NCI-H2196 (cell line): ENCODE data around the gene EXOC8.

Experiments used
- DNase-seq: peaks from one replicate; lab custom pipeline; 2025; ENCODE audit not compliant: unreplicated experiment; lab: John Stamatoyannopoulos, UW

The EXOC8 gene

DNA sequence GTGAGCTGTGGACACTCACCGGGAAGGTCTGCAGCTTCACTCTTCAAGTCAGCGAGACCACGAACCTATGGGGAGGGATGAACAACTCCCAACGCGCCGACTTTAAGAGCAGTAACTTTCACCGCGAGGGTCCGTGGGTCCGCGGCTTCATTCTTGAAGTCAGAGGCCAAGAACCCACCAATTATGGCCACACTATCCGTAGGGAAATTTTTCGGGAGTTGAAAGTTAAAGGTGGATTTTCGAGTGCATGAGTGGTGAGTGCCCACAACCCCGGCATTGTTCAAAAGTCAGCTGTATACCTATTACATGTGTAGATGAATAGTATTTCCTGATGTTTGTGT lies 19.7 kb downstream of the EXOC8 start:
- no peak for DNase-seq

DNA sequence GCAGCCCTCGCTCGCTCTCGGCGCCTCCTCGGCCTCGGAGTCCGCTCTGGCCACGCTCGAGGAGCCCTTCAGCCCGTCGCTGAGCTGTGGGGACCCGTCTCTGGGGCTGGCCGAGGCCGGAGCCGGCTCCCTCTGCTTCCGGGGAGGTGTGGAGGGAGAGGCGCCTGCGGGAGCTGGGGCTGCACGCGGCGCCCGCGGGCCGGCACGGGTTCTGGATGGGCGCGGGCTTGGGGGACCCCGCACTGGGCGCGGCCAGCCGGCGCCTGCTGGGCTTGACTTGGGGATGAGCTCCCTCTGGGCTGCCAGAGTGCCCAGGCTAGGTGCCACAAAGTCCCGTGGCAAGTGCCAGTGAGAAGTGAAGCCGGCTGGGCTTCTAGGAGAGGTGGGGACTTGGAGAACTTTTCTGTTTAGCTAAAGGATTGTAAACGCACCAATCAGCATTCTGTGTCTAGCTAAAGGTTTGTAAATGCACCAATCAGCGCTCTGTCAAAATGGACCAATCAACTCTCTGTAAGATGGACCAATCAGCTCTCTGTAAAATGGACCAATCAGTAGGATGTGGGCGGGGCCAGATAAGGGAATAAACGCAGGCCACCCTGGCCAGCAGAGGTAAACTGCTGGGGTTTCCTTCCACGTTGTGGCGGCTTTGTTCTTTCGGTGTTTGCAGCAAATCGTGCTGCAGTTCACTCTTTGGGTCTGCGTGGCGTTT lies 20.2 kb downstream of the EXOC8 start:
- DNase-seq: no peak

DNA sequence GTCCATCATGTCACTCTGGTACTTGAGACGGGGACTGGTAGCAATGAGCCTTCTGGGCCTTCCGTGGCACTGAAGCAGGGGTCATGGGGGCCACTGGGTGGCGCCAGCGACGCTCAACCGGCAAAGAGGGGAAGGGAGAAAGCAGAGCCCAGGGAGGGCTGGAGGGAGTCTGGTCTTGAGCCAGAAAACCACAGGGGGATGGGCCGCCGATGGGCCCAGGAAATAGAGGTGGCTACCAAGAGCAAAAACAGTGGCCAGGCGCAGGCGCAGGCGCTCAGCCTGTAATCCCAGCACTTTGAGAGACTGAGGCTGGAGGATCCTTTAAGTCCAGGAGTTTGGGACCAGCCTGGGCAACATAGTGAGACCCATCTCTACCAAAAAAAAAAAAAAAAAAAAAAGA lies 21.8 kb downstream of the EXOC8 start:
- peak; percentile 29 for DNase-seq

GRCh38 chr1:231313661-231314060 lies 24.0 kb downstream of the EXOC8 start:
- DNase-seq: no peak

GRCh38 chr1:231312432-231312788 lies 25.2 kb downstream of the EXOC8 start:
- no peak for DNase-seq

GRCh38 chr1:231311720-231312431 lies 25.8 kb downstream of the EXOC8 start:
- no peak for DNase-seq

DNA sequence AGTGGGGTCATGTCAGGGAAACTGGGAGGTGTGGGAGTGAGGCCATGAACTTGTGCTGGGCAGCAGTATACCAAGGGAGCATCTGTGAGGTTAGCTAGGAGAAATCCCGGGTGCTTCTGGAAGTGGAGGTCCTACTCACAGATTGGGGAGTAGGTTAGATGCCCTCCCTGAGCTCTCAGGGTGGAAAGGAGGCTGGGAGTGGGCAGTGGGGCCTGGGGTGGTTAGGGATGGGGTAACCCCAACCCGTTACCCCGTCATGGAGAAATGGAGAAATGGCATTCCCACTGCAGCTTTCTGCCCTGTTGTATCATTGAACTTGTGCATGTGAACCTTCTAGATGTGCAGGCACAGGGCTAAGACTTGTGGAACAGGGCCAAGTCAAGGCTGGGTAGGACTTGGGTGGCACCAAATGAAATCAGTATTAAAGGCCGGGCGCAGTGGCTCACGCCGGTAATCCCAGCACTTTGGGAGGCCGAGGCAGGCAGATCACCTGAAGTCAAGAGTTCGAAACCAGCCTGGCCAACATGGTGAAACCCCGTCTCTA lies 27.2 kb downstream of the EXOC8 start:
- DNase-seq: no peak

- no peak for DNase-seq
Measured at GRCh38 chr1:231301990-231302389, 35.7 kb downstream of the EXOC8 start.

GRCh38 chr1:231295938-231296337 lies 41.7 kb downstream of the EXOC8 start:
- DNase-seq: no peak

- no peak for DNase-seq
Measured at GRCh38 chr1:231286603-231287002, 51.0 kb downstream of the EXOC8 start.

GRCh38 chr1:231284441-231284840 lies 53.2 kb downstream of the EXOC8 start:
- no peak for DNase-seq
